ENCODE data around the gene ABHD17B.
"Not testable (repeated sequence)": the region's sequence is repeated elsewhere in the genome, so short reads cannot be mapped to it uniquely, and the experiment has no call there.

The ABHD17B gene

DNA sequence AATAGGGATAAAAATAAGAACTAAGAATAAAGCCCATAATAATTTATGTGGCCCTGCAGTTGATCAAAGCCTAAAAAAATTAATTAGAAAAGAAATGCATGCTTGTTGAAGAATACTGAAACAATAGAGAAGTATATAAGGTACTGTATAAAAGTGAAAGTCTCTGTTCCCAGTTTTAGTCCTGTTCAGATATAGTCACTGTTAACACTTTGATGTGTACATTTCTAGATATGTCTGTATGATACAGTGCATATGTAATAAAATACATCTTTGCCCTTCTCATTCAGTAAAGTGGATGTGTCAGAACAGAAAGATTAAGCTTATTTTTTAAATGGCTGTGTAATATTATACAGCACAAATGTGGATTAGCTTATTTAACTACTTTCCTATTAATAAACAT lies 4.5 kb upstream of the ABHD17B start:
- no peak for DNase-seq (ENCODE audit: low spot score)

GRCh38 chr9:71911908-71912335 lies 929 bp upstream of the ABHD17B start:
- peak; percentile 50 for DNase-seq (ENCODE audit: low spot score)

GRCh38 chr9:71910650-71911060 lies 338 bp downstream of the ABHD17B start:
- no peak for DNase-seq (ENCODE audit: low spot score)

DNA sequence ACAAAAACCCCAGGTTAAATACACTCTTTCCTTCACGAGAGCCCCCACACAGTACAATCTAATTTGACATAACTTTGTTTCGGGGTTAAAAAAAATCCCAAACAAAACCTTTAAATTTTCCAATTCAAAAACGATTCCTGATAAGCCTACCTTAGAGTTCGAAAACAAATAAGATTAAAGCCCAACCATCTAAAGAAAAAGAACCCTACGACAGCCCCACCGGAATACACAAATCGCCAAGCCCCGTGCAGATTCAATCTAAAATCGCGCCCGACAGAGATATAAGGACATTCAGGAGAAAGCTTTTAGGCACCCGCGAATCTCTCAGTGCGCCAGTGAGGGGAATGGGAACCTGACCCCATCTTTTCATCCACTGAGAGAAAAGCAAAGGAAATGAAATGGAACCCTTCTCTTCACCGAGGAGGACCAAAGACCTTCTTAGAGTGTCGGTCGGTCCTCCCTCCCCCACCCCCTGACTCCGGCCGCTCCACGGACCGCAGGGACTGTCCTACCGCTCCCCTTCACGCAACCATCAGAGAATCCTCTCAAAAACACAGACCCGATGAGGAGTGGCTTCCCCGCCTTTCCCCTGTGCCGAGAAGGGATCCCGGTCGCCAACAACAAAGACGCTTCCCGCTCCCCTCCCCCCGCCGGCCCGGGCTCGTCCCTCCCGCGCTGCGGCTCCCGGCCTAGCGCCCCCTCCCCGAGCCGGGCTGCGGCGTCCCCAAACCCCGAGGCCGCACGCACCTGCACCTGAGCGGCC lies 925 bp downstream of the ABHD17B start:
- peak; percentile 60 for DNase-seq (ENCODE audit: low spot score)

- DNase-seq (ENCODE audit: low spot score): no peak
Measured at GRCh38 chr9:71908825-71909224, 2.2 kb downstream of the ABHD17B start.

- DNase-seq (ENCODE audit: low spot score): no peak
Measured at GRCh38 chr9:71904076-71904475, 6.9 kb downstream of the ABHD17B start.

DNA sequence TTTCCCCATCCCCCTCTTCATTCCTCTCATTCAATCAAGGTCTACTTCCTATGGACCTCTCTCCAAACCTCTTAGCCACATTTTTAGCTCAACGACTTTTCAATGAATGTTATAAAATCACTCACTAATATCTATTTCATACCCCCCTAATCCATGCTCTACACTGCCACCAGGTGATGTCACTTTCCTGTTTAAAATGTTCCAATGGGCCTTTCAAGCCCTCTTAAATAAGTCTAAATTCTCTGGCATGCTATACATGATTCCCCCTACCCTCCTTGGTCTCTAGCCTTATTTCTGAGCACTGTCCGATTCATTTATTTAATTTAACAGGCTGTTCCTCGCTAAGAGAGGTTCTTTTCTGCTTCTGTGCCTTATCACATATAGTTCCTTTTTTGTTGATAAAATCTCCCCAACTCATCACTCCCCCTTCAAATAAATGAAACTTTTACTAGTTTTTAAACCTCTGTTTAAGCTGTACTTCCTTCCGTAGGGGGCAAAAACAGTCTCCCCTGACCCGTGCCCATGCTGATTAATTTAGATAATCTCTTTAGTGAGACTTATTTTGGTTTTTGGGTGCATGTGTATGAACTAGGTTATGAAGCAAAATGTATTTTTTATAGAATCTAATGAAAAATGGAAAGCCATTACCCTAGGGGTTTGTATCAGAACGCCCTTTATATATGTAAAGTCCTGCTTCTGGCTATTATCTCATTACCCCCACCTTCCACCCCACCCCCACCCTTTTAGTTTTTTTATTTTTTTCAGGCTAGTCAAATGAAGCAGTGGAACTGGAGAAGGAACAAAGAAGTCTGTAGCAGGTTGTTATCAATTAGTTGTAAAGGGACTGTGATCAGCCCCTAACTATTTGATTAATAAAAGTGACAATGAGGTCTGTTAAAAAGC lies 9.0 kb downstream of the ABHD17B start:
- DNase-seq (ENCODE audit: low spot score): no peak

DNA sequence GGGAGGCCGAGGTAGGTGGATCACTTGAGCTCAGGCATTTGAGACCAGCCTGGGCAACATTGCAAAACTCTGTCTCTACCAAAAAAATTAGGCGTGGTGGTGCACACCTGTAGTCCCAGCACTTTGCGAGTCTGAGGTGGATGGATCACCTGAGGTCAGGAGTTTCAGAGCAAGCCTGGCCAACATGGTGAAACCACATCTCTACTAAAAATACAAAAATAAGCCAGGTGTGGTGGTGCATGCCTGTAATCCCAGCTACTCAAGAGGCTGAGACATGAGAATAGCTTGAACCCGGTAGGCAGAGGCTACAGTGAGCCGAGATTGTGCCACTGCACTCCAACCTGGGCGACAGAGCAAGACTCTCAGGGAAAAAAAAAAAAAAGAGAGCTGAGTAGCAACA lies 12.2 kb downstream of the ABHD17B start:
- not testable (repeated sequence) for DNase-seq (ENCODE audit: low spot score)

- DNase-seq (ENCODE audit: low spot score): no peak
Measured at GRCh38 chr9:71897577-71897976, 13.4 kb downstream of the ABHD17B start.

DNA sequence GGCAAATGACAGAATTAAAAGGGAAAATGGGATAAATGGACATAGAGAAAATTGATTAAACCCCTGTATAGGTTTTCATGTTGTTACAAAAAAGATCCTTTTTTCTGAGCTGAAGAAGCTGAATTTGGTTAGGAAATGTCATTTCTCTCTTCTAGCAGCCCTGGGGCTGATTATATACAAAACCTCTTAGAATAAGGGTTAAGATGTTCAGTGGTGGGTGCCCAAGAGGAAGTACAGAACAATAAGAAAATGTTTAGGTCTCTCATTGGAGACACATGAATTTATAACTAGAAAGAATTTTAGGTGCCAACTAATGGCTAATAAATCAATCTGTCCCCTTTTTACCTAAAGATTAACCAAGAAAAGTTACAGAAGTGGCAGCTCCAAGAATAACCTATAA lies 14.2 kb downstream of the ABHD17B start:
- DNase-seq (ENCODE audit: low spot score): no peak

- DNase-seq (ENCODE audit: low spot score): no peak
Measured at GRCh38 chr9:71895955-71896354, 15.0 kb downstream of the ABHD17B start.

GRCh38 chr9:71895117-71895516 lies 15.9 kb downstream of the ABHD17B start:
- no peak for DNase-seq (ENCODE audit: low spot score)

GRCh38 chr9:71891557-71892189 lies 19.3 kb downstream of the ABHD17B start:
- DNase-seq (ENCODE audit: low spot score): no peak

DNA sequence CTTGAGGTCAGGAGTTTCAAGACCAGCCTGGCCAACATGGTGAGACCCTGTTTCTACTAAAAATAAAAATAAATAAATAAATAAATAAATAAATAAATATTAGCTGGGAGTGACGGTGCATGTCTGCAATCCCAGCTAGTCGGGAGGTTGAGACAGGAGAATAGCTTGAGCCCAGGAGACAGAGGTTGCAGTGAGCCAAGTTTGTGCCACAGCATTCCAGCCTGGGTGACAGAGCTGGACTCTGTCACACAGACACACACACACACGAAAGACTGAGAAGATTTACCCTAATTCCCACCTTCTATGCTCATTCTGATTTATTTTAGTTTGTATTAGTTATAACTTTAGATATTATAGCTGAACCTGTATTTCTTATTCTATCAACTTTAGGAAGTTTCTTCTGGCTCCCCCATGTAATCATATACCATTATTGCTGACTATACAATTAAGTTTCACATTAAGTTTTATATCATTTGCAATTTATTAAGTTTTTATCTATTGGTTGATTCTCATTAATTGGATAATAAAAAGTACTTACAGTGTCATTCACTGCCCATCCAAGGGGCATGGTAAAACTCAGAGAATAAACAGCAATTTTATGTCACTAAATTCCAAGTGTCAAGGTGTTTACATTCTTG lies 20.8 kb downstream of the ABHD17B start:
- no peak for DNase-seq (ENCODE audit: low spot score)

- no peak for DNase-seq (ENCODE audit: low spot score)
Measured at GRCh38 chr9:71887362-71887761, 23.6 kb downstream of the ABHD17B start.

DNA sequence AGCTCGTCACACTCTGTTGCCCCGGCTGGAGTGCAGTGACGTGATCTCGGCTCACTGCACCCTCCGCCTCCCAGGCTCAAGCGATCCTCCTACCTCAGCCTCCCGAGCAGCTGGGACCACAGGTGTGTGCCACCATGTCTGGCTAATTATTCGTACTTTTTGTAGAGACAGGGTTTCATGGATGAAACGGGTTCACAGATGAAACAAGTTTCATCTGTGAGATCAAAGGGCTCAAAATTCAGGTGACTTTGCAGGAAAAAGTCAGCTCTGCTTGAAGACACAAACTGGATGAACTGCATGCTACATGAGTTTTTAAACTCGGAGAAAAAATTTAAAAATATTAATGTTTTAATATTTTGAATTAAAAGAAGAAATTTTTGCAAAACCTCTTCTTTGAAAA lies 24.5 kb downstream of the ABHD17B start:
- no peak for DNase-seq (ENCODE audit: low spot score)

GRCh38 chr9:71886015-71886414 lies 25.0 kb downstream of the ABHD17B start:
- no peak for DNase-seq (ENCODE audit: low spot score)

DNA sequence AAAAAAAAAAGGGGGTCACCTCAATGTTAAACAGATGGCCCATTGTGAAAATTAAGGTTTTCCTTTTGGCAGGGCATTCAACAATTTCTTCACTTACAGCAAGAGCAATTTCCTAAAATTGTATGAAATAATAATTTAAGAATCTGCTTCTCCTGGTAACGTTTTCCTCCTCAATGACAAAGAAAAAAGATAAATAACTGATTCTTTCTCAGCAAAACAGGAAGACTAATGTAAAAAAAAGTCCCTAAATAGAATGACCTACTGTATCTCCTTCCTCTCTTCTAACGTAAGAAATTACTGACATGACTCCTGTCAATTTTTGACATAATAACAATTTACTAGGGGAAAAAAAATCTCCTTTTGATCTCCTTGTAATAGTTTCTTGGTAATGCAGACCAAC lies 25.5 kb downstream of the ABHD17B start:
- DNase-seq (ENCODE audit: low spot score): no peak

GRCh38 chr9:71884005-71884404 lies 27.0 kb downstream of the ABHD17B start:
- no peak for DNase-seq (ENCODE audit: low spot score)

- DNase-seq (ENCODE audit: low spot score): no peak
Measured at GRCh38 chr9:71879644-71880174, 31.3 kb downstream of the ABHD17B start.

GRCh38 chr9:71878327-71879274 lies 32.4 kb downstream of the ABHD17B start:
- no peak for DNase-seq (ENCODE audit: low spot score)
